ENCODE measurements around the gene MPV17L.

DNA sequence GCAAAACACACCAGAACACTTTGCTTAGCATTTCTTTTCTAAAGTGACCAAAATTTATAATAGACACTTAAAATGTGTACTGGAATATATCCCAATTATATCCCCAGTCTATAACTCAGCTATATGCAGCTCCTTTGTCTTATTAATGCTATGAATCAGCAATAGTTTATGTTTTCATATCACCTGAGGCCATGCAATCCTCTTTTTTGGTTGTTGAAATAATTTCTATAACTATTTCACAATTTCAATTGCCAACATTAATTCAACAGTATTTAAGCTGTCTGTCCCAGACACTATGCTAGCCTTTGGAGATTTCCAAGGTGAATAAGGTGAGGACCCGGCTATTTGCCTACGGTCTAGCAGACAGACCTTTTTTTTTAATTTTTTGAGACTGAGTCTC lies 21.6 kb downstream of the MPV17L start:
- TF ChIP-seq CTCF (IDR thresholded peaks at IDR 0.05) (no peak), POLR2A (IDR thresholded peaks at IDR 0.05) (no peak), POLR2AphosphoS5 (IDR thresholded peaks at IDR 0.05) (no peak)
